H1 (cell line): ENCODE results near the gene TRMT2B. TPM values are rescaled to one million over a fixed set of nuclear protein-coding genes. Genes with fewer than 3 reads are reported as not detected.

ENCODE experiments used
- CTCF ChIP-seq, 3 experiments: IDR thresholded peaks; 1 replicate in 2 of 3; 2 replicates in 1 of 3; pipeline versions ENCODE4 v1.5.1 to v1.6.1; 2011; ENCODE audit warnings: low read length in 3 of 3, mild to moderate bottlenecking in 3 of 3, inconsistent platforms in 2 of 3, low read depth in 1 of 3, moderate library complexity in 1 of 3; ENCODE audit not compliant: insufficient read depth in 1 of 3; ENCODE audit errors: control extremely low read depth in 1 of 3
- polyA plus RNA-seq, 7 experiments: library from polyadenylated mRNA; depleted of rRNA in 3 of 7; stranded (reverse) in 5 of 7; unstranded in 2 of 7; fragments of >200 nt in 5 of 7; fragments of 200-250 nt in 2 of 7; gene quantifications; 1 replicate in 5 of 7; 2 replicates in 1 of 7; 4 replicates in 1 of 7; pipeline versions ENCODE4 v1.2.1 to v1.2.3, GENCODE V29; 2011 to 2013; ENCODE audit warnings: missing spikeins in 2 of 7, mixed read lengths in 2 of 7
- total RNA-seq: library from RNA; stranded (reverse); fragmentation: NEBNext Ultra II Directional; extraction: Animal tissue kit (Norgen Biotek cat#: 25700); gene quantifications from 2 replicates; pipeline ENCODE4 v1.2.1, GENCODE V29; 2021

Gene TRMT2B
- total and polyA plus RNA-seq, 2 of the 8 experiments (the other 6 are each of a cell fraction or from before 2014, with no cell fraction given): 12.1 to 12.4 TPM

GRCh38 chrX:100969936-100970335, 82.0 kb downstream of the TRMT2B start (continued):
- no peak for TF ChIP-seq CTCF (IDR thresholded peaks at IDR 0.05; ENCODE audit: control extremely low read depth in 1 of 3, insufficient read depth in 1 of 3, low read depth in 1 of 3, low read length in 3 of 3)
